Fibroblast of peridontal ligament (primary cell): ENCODE results near the gene DDX46.
A peak's percentile ranks its signal among the peaks of the same experiment; 100 is the strongest.
"Not testable (repeated sequence)": the region's sequence is repeated elsewhere in the genome, so short reads cannot be mapped to it uniquely, and the experiment has no call there.

ENCODE experiments used
- DNase-seq: peaks from one replicate; pipeline ENCODE4 v3.0.0-alpha.2; 2010; ENCODE audit errors: extremely low read depth

The DDX46 gene

GRCh38 chr5:134758504-134759341 is at the start of gene DDX46:
DDX46 (plus strand) TSS chr5:134758779; CDS start chr5:134758939, 160 bp downstream.
- peak; percentile 83 for DNase-seq

- no peak for DNase-seq
These were observed 44.5 kb upstream of the DDX46 start for GRCh38 chr5:134714120-134714519.

GRCh38 chr5:134714541-134714940 is 44.0 kb upstream of the DDX46 start:
- no peak for DNase-seq

- not testable (repeated sequence) for DNase-seq
These were observed 43.1 kb upstream of the DDX46 start for GRCh38 chr5:134715466-134715865.

- DNase-seq: no peak
These were observed 33.7 kb upstream of the DDX46 start for GRCh38 chr5:134724872-134725271.

GRCh38 chr5:134732819-134733218 is 25.8 kb upstream of the DDX46 start:
- DNase-seq: no peak

GRCh38 chr5:134735243-134735642 is 23.3 kb upstream of the DDX46 start:
- DNase-seq: no peak

- no peak for DNase-seq
These were observed 22.3 kb upstream of the DDX46 start for GRCh38 chr5:134736173-134736812.

GRCh38 chr5:134738133-134738962 is 20.2 kb upstream of the DDX46 start, which contains the start of gene CAMLG:
CAMLG (plus strand) TSS chr5:134738548; CDS start chr5:134738621, 73 bp downstream.
- DNase-seq: peak; percentile 96

GRCh38 chr5:134738963-134739661 is 19.5 kb upstream of the DDX46 start:
- peak; percentile 41 for DNase-seq

GRCh38 chr5:134741052-134741451 is 17.5 kb upstream of the DDX46 start:
- no peak for DNase-seq

GRCh38 chr5:134742134-134742533 is 16.4 kb upstream of the DDX46 start:
- DNase-seq: no peak

- no peak for DNase-seq
These were observed 9.2 kb upstream of the DDX46 start for GRCh38 chr5:134749415-134749814.

- no peak for DNase-seq
These were observed 439 bp upstream of the DDX46 start for GRCh38 chr5:134758176-134758503.

GRCh38 chr5:134767528-134768291 is 9.1 kb downstream of the DDX46 start:
- DNase-seq: not testable (repeated sequence)

- DNase-seq: peak; percentile 44
These were observed 10.6 kb downstream of the DDX46 start for GRCh38 chr5:134769206-134769605.

- no peak for DNase-seq
These were observed 14.0 kb downstream of the DDX46 start for GRCh38 chr5:134772461-134773125.

- no peak for DNase-seq
These were observed 18.8 kb downstream of the DDX46 start for GRCh38 chr5:134777366-134777765.

- peak; percentile 37 for DNase-seq
These were observed 25.8 kb downstream of the DDX46 start for GRCh38 chr5:134784241-134784920.
